ENCODE measurements around the gene RNU6-9.

RNU6-9 gene

DNA sequence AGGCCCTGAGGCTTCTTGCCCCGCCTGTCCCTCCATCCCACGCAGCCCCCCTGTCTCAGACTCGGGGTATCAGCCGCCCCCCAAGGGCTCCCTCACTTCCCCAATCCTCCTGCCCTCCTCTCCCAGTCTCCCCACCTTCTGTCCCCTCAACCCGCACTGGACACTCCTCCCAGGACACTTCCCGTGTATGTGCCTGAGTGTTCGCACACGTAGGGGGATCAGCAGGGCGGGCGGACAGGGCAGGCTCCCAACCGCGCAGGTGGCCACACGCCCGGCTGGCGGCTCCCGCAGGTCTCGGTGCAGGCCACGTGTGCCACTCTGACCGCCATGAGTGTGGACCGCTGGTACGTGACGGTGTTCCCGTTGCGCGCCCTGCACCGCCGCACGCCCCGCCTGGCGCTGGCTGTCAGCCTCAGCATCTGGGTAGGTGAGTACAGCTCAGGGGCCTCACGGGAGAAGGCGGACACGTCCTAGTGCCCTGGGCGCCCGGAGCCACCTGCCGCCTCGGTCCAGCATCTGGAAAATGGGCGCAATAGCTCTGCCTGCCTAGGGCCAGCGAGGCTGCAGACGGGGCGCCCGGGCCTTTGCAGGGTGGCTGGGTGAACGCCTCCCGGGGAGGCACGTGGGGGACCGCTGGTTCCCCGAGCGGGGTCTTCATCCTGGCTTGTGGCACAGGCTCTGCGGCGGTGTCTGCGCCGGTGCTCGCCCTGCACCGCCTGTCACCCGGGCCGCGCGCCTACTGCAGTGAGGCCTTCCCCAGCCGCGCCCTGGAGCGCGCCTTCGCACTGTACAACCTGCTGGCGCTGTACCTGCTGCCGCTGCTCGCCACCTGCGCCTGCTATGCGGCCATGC lies 26.1 kb downstream of the RNU6-9 start:
- DNase-seq: peak; percentile 63

DNA sequence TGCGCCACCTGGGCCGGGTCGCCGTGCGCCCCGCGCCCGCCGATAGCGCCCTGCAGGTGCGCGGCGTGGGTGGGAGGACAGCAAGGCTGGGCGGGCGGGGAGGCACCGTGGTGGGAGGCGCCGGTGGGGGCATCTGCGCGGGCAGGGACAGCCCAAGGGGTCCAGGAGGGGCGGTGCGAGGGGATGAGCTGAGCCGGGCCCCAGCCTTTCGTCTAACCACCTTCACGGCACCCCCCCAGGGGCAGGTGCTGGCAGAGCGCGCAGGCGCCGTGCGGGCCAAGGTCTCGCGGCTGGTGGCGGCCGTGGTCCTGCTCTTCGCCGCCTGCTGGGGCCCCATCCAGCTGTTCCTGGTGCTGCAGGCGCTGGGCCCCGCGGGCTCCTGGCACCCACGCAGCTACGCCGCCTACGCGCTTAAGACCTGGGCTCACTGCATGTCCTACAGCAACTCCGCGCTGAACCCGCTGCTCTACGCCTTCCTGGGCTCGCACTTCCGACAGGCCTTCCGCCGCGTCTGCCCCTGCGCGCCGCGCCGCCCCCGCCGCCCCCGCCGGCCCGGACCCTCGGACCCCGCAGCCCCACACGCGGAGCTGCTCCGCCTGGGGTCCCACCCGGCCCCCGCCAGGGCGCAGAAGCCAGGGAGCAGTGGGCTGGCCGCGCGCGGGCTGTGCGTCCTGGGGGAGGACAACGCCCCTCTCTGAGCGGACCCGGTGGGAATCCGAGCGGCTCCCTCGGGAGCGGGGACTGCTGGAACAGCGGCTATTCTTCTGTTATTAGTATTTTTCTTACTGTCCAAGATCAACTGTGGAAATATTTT lies 27.0 kb downstream of the RNU6-9 start:
- DNase-seq: peak; percentile 82

DNA sequence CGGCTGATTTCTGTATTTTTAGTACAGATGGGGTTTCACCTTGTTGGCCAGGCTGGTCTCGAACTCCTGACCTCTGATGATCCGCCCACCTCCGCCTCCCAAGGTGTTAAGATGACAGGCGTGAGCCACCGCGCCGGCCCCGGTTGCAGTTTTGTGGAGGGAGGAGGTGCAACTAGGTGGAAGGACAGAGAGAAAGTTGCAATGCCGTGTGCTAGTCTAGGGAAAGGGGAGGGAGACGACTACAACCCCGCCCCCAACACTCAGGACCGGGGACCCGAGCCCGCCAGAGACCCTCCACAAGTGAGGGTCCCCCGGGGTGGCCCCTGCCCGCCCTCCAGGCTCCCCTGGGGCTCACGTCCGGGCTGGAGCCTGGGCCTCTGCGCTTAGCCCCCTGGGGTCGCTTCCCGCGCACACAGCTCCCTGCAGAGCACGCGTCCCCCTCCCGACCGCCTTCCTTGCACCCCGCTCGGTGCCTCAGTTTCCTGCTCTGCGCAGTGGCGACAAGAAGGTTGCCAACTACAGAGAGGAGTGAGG lies 31.3 kb downstream of the RNU6-9 start:
- no peak for DNase-seq

DNA sequence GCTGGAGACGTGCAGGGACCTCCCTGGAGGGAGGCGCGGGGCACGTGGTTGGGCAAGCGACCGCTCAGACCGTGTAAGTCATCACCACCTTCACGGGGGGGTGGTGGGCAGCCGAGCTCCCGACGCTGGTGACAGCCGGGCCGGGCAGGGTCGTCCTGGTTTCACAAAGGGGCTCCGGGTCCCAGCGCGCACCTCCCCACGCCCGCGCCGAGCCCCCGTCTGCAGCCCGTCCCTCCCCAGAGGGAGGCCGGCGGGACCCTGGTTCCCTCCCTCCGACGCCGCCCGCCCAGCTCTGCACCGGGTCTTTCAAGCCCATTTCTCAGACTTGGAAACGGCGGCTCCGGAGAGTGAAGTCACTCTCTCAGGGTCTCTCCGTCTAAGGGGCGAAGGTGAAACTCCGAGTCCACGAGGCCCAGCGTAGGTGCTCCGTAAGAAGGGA lies 31.8 kb downstream of the RNU6-9 start:
- DNase-seq: peak; percentile 73

DNA sequence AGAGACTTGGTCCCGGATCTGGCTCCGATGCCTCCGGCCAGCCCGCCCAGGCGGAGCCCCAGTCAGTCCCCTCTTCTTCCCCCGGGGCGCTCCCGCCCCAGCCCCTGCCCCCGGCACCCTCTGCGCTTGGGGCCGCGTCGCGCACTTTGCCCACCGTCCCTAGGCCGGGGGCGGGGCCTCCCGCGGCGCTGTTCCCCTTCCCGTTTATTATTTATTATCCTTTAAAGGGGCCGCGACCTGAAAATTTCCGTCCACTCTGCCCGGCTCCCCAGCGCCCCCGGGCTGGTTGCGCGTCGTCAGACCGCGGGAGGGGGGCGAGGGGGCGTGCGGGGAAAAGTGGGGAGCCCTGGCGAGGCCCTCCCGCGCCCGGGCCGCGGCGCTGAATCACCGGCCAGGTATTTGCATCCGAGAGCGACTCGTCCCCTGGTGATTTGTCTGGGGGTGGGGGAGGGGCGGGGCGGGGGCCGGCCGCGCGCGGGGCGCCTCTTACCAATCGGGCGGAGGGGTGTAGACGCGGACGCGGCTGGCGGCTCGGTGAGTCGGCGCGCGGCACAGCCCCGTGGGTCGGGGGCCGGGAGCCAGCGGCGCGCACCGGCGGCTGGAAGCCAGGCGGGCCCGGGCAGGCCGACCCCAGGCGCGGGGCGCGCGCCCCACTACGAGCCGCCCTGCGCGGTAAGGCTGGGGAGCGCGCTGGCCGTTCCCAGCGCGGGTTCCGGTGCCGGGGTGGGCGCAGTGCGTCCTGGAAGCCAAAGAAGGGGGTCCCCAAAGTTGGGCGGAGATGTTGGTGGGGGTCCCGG lies 32.4 kb downstream of the RNU6-9 start, which contains the start of gene ARID3A:
Gene ARID3A (plus strand): TSS at position 510 of the 797 bp plus-strand sequence. CDS start 3,494 bp downstream, outside the sequence.
- DNase-seq: peak; percentile 84

DNA sequence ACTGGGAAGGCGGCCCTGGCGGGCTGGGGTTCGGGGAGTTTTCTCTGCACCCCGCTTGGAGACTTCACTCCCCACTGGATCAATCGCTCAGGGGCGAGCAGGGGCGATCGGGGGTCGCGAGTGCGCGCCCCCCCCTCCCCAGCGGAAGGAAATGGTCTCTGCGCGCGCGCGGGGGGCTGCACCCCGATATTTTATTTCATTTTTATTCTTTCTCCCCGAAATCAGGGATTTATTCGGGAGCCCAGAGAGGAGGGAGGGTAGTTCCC lies 33.0 kb downstream of the RNU6-9 start:
- no peak for DNase-seq

DNA sequence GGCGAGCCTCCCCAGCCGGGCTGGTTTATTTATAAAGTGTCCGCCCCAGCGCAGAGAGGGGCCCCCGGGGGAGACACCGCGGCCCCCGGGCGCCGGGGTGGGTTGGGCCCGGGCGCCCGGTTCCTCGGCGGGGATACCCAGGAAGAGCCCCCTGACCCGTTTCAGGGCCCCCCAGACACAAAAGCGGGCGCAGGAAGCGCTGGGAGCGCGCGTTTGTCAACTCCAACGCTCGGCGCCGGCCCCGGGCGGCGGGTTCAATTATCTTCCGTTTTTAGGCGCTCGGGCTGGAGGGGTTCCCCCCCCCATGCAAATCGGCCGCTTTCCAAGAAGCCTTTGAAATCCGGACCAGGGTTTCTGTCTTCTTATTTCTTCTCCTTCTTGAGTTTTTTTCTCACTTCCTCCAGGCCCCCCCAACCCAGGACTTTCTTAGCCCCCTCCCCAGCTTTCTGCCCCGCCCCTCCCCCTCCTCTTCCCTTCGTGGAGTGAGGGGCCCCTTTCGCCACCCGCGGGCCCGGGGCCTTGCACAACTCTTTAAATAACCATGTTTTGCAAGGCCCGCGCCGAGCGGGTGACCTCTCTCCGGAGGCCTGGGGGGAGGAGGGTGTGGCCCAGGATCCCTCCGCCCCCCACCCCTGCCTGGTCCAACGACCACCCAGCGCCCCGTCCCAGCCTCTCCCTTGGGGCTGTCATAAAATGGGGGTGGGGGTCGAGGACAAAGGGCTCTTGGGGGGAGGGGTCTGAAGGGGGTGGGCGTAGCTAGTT lies 33.5 kb downstream of the RNU6-9 start:
- DNase-seq: peak; percentile 58

DNA sequence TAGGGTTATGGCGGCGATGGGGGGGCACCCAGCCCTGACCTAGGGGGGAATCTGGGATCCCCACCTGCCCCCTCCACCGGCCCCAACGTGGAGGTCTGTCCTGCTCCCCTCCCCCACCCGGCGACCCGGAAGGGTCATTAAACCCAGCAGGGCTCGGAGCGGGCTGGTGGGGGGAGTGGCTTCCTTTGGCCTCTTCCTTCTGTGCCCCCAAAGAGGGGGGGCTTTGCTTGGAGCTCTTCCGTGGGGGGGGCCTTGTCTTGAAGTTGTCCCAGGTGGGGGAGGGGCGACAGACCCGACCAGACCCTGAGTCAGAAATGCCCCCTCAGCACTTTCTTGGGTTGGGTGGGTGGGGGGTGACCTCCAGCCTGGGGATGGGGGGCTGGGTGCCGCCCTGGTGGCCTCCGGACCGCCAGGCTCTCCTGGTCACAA lies 34.1 kb downstream of the RNU6-9 start:
- peak; percentile 0 for DNase-seq

DNA sequence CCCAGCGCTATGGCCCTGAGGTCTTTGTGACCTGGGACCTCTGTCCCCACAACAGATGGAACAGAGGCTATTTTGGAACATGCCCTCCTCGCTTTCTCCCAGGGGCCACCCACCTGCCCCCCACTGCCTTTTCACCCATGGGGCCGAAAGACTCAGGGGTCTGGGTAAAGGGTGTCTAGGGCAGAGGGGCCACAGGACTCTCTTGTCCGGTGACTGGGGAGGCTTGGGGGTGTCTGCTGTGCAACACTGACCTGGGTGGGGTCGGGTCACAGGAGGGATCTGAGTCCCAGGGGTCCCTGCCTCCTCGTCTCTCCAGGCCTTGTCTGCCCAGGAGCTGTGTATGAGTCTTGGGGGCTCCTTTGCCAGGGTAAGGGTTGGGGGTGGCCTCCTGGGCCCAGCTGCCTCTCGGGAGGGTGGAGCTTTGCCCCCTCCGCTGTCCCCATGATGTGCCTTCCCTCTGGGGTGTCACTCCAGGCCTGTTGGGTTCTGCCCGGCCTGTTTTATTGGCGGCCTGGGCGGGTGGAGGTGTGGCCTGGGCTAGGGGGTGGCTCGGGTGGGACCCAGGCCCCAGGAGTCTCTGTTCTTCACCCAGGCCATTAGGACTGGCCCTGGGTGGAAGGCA lies 34.6 kb downstream of the RNU6-9 start:
- DNase-seq: no peak

DNA sequence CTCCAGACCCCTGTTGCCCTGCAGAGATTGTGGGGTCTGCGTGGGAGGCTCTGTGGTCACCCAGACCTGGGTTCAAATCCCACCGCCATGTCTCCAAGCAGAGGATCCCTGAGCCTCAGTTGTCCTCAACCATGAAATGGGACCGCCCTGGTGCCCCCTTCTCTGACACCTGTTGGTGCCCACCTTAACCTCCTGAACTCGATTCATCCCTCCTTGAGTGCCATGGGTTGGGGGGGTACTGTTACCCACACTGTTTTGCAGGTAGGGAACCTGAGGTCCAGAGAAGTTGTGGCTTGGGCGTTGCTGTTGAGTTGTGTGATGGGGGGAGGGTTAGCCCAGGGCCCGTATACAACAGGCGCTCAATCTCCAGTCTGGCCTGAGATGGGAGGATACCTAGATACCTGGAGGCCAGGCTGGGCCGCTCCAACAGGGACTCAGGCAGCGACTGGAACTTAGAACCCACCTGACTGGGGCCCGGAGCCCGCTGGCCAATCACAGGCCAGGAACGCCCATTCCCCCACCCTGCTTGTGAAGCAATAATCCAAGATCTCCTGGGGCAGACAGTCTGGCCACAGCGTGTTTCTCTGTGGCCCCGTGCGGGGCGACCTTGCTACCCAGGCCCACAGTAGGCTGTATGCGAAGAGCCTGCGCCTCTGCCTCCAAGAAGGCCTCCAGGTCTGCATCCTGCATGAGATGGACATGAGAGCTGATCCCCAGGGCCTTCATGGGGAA lies 35.4 kb downstream of the RNU6-9 start:
- DNase-seq: no peak

DNA sequence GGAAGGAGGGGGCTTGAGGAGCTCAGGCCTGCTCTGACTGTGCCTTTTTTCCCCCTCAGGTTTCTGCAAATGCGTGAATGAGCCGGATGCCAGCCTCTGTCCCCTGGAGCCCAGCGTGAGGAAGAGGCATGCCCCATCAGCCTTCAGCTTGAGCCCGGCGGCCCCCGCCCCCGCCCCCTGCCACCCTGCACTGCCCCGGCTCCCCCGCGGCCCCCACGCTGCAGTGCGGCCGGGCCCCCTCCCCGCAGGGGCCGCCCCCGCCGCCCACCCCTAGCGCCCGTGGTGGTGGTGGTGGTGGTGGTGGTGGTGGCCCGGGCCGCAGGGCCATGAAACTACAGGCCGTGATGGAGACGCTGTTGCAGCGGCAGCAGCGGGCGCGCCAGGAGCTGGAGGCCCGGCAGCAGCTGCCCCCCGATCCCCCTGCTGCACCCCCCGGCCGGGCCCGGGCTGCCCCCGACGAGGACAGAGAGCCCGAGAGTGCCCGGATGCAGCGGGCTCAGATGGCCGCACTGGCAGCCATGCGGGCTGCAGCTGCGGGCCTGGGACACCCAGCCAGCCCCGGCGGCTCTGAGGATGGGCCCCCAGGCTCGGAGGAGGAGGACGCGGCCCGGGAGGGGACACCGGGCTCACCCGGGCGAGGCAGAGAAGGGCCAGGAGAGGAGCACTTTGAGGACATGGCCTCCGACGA lies 36.1 kb downstream of the RNU6-9 start:
- no peak for DNase-seq

DNA sequence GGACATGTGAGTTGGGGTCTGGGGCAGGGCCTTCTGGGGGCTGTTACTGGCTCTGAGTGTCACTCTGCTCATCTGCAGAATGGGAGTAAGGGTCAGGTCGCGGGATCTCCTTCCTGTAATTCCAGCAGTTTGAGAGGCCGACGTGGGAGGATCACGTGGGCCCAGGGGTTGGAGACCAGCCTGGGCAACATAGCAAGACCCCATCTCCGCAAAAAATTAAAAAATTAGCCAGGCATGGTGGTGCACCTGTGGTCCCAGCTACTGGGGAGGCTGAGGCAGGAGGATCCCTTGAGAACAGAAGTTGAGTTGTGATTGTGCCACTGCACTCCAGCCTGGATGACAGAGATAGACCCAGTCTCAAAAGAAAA lies 36.6 kb downstream of the RNU6-9 start:
- no peak for DNase-seq

DNA sequence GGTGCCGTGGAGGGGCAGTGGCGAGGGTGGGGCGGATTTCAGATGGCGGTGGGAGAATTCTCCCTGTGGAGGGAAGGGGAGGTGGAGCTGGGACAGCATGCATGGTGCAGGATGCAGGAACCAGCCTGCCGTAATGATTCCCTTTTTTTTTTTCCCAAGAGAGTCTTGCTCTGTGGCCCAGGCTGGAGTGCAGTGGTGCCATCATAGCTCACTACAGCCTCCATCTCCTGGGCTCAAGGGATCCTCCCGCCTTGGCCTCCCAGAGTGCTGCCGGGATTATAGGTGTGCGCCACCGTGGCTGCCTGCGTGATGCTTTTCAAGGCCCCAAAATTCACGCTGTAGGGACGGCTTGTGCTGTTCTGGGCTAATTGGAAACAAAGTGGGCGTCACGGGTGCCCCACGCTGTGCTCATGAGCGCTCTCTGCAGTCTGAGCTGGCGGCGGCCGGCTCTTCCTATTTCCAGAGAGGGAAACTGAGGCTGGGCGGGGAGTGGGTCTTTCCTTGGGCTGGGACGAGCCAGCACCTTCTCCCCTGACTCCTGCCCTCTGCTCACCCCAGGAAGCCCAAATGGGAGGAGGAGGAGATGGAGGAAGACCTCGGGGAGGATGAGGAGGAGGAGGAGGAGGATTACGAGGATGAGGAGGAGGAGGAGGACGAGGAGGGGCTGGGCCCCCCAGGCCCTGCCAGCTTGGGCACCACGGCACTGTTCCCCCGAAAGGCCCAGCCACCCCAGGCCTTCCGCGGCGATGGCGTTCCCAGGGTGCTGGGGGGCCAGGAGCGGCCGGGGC lies 38.8 kb downstream of the RNU6-9 start:
- DNase-seq: no peak

DNA sequence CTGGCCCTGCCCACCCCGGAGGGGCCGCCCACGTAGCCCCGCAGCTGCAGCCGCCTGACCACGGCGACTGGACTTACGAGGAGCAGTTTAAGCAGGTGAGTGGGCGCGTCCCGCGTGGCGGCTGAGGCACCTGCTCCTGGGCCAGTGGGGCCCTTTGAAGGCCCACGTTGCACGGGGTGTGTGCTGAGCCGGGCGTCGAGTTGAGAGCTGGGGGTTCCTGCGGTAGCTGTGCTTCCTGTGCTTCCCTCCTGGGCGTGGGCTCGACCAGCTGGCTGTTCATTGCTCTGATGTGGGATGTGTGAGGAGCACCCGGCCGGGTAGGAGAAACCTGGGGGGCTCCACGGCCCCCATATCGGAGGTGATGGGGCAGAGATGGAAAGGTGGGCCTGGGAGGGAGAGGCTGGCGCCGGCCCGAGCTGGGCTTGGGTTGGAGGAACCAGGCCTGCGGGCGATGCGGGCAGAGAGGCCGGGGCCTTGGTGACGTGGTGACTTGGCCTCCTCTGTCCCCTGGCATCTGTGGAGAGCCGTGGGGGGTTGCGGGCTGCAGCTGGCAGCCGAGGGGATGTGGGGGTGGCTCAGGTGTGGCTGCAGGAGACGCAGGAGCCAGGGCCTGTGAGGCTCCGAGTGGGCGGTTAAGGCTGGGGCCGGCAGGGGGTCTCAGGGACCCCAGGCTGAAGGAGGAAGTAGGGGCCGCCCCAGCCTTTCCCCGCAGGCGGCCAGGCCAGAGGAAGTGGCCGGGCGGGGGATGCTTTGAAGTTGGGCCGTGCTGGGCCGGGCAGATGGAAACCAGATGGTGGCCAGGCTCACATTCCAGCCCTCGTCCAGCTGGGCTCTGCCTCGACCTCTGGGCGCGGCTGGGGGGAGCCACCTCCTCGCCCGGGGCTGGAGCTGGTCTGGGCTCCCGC lies 39.6 kb downstream of the RNU6-9 start:
- peak; percentile 68 for DNase-seq

DNA sequence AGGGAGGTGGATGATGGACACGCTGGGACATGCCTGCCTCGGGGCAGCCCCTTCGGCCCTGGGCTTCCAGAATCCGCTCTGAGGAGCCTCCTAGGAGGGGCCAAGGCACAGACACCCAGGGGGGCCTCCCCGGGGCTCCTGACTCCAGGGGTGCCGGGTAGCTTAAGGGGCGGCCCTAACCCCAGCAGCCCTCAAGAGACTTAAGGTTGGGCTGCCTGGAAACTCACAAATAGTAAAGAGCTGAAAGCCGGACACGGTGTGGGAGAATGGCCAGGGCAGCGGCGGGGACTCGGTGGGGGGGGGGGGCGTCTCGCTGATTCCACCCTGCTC lies 40.2 kb downstream of the RNU6-9 start:
- DNase-seq: no peak

DNA sequence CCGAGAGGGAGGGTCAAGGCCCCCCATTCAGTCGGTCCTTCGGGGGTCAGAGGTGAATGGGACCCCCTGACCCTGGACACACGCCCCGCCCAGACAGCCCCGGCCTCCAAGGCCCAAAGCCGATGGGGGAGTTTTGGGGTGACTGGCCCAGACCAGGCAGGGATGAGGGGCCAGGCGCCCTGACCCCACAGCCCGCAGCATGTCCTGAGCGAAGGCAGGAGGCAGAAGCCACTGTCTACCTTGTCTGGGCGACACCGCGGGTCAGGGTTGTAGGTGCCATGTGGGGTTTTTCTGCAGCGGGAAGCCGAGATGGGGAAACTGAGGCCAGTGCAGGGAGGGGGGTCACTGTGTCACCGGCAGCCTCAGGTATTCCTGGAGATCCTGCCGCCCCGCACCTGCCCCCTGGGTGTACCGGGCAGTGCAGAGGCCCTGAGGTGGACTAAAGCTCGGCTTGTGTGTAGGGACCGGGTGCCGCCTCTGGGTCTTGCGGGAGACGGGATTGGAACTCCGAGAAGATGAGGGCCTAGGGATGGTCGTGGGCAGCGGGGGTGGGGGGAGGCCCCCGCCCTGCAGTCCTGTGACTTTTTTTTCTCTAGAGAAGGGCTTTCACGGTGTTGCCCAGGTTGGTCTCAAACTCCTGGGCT lies 41.0 kb downstream of the RNU6-9 start:
- no peak for DNase-seq

DNA sequence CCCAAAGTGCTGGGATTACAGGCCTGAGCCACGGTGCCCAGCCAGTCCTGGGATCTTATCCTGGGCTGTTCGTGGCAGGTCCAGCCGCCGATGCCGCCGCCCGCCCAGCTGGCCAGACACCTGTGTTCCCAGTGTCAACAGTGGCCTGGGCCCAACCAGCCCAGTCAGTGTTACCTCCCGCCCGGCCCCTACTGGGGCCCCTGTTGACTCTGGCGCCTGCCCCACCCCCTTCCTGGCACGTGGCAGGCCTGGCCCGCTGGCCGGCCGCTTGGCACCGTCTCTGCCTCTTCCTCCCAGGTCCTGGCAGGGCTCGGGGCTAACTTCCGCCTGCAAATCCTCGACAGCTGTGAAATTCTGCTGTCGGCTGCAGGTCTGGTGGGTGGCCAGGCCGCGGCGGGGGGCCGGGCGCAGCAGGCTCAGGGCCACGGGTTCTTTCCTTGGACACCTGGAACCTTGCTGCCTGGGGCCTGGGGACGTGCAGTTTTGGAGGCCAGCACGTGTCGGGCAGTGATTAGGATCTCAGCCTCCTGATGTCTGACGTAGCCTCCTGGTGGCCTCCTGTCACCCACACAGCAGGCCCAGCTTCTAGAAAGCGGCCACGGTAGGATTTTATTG lies 41.7 kb downstream of the RNU6-9 start:
- DNase-seq: no peak

DNA sequence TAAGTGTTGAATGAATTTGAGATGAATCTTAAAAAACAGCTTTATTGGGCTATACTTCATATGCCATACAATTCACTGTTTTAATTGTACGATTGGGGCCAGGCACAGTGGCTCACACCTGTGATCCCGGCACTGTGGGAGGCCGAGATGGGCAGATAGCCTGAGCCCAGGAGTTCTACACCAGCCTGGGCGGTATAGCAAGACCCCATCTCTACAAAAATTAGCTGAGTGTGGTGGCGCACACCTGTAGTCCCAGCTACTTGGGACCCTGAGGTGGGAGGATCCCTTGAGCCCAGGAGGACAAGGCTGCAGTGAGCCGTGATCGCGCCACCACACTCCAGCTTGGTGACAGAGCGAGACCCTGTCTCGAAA lies 42.9 kb downstream of the RNU6-9 start:
- no peak for DNase-seq

All from CD4-positive, alpha-beta T cell treated with Interleukin-6 for 4 hours (primary cell).